ENCODE measurements around the gene MYH9.

DNA sequence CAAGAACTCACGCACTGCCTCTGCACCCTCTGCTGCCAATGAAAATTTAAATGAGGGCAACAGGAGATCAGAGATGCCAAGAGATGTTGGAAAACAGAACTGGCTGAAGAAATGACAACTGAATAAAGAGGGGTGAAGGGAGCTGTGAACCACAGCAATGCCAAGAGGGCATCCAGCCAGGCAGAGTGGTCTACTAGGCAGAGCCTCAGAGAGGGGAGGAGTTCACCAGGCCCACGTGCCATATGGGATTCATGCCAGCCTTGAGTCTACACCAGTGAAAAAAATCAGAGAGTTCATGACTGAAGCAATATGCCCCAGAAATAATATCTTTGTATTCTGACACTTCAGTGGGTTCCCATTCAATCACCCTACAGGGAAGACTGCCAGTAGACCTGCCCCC is 152.8 kb downstream of the MYH9 start:
- TF ChIP-seq, protein P1, sequence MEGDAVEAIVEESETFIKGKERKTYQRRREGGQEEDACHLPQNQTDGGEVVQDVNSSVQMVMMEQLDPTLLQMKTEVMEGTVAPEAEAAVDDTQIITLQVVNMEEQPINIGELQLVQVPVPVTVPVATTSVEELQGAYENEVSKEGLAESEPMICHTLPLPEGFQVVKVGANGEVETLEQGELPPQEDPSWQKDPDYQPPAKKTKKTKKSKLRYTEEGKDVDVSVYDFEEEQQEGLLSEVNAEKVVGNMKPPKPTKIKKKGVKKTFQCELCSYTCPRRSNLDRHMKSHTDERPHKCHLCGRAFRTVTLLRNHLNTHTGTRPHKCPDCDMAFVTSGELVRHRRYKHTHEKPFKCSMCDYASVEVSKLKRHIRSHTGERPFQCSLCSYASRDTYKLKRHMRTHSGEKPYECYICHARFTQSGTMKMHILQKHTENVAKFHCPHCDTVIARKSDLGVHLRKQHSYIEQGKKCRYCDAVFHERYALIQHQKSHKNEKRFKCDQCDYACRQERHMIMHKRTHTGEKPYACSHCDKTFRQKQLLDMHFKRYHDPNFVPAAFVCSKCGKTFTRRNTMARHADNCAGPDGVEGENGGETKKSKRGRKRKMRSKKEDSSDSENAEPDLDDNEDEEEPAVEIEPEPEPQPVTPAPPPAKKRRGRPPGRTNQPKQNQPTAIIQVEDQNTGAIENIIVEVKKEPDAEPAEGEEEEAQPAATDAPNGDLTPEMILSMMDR (conservative IDR thresholded peaks at IDR 0.05): no peak
- TF ChIP-seq ZFX (IDR thresholded peaks at IDR 0.05): no peak
